Esophagus muscularis mucosa (tissue), 4 donors: ENCODE measurements around the gene NPRL2.

ENCODE experiments used
- EP300 ChIP-seq: sonication (generic); formaldehyde crosslinking; IDR thresholded peaks from one replicate; pipeline ENCODE4 v1.6.1; 2017; ENCODE audit warnings: antibody characterized with exemption
- POLR2A ChIP-seq: fragments of 450-650 bp; IDR thresholded peaks from one replicate; pipeline ENCODE4 v1.6.1; 2017; ENCODE audit warnings: antibody characterized with exemption, moderate library complexity, mild to moderate bottlenecking, low read depth
- POLR2AphosphoS5 ChIP-seq, 2 donors: sonication (generic); formaldehyde crosslinking; IDR thresholded peaks; one replicate each; pipeline ENCODE4 v1.6.1; 2017; ENCODE audit warnings: antibody characterized with exemption in 2 of 2
- TF ChIP-seq, protein P1 (sequence below), 3 experiments: fragments of 200-600 bp in 2 of 3; fragments of 450-650 bp in 1 of 3; sonication (generic) in 2 of 3; IDR thresholded peaks; one replicate each; pipeline ENCODE4 v1.5.1; 2017 to 2019; ENCODE audit warnings: antibody characterized with exemption in 3 of 3, mild to moderate bottlenecking in 2 of 3, moderate library complexity in 1 of 3

DNA sequence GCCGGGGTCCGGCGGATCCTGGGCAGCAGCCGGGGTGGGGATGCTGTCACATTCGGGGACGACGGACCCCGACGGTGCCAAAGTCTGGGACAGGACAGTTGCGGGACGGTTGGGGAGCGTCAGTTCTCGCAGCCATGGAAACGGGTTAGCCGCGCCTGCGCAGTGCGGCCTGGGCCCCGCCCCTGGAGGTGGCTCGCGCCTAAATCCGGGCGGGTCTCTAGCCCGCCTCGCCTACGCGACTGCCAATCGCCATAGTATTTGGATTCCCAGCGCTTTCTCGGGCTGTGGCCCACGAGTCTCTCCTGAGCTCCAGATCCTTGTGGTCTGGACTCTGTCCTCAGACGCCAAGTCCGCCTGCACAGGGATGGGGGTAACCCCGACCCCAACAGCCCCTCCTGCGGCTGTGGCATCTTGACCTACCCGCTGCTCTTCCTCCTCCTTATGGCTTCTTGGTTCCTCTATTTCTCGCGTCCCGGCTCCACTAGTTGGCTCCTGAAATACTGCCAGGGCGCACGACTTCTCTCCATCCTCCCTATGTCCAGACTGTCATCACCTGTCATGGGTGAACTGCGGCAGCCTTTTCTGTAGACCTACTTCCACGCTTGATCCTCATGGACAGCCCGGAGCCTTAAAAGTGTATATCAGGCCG lies 4.9 kb downstream of the NPRL2 start, which contains the start of gene ZMYND10:
- TF ChIP-seq POLR2AphosphoS5 (IDR thresholded peaks at IDR 0.05) (peak in 1 of 2 donors; percentile 12), EP300 (no peak), POLR2A (no peak)
- TF ChIP-seq, protein P1, sequence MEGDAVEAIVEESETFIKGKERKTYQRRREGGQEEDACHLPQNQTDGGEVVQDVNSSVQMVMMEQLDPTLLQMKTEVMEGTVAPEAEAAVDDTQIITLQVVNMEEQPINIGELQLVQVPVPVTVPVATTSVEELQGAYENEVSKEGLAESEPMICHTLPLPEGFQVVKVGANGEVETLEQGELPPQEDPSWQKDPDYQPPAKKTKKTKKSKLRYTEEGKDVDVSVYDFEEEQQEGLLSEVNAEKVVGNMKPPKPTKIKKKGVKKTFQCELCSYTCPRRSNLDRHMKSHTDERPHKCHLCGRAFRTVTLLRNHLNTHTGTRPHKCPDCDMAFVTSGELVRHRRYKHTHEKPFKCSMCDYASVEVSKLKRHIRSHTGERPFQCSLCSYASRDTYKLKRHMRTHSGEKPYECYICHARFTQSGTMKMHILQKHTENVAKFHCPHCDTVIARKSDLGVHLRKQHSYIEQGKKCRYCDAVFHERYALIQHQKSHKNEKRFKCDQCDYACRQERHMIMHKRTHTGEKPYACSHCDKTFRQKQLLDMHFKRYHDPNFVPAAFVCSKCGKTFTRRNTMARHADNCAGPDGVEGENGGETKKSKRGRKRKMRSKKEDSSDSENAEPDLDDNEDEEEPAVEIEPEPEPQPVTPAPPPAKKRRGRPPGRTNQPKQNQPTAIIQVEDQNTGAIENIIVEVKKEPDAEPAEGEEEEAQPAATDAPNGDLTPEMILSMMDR (IDR thresholded peaks at IDR 0.05): no peak
